ENCODE data around the gene TAF1D.

GRCh38 chr11:93765551-93765950, 24.3 kb upstream of the TAF1D start:
- TF ChIP-seq, protein P1, sequence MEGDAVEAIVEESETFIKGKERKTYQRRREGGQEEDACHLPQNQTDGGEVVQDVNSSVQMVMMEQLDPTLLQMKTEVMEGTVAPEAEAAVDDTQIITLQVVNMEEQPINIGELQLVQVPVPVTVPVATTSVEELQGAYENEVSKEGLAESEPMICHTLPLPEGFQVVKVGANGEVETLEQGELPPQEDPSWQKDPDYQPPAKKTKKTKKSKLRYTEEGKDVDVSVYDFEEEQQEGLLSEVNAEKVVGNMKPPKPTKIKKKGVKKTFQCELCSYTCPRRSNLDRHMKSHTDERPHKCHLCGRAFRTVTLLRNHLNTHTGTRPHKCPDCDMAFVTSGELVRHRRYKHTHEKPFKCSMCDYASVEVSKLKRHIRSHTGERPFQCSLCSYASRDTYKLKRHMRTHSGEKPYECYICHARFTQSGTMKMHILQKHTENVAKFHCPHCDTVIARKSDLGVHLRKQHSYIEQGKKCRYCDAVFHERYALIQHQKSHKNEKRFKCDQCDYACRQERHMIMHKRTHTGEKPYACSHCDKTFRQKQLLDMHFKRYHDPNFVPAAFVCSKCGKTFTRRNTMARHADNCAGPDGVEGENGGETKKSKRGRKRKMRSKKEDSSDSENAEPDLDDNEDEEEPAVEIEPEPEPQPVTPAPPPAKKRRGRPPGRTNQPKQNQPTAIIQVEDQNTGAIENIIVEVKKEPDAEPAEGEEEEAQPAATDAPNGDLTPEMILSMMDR (IDR thresholded peaks at IDR 0.05; ENCODE audit: low read depth, low read length) = no peak
- TF ChIP-seq POLR2A (IDR thresholded peaks at IDR 0.05; ENCODE audit: extremely low read depth, insufficient read length) = no peak
- no peak for TF ChIP-seq MYC (IDR thresholded peaks at IDR 0.05; ENCODE audit: low read depth, low read length)
- TF ChIP-seq, protein P2, sequence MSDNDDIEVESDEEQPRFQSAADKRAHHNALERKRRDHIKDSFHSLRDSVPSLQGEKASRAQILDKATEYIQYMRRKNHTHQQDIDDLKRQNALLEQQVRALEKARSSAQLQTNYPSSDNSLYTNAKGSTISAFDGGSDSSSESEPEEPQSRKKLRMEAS (IDR thresholded peaks at IDR 0.05; ENCODE audit: low read depth, low read length) = no peak
